SHP77 (cell line): Measurements from ENCODE around the gene C5.

Source experiments
- DNase-seq, 2 experiments: peaks; one replicate each; lab custom pipeline; 2025; lab: John Stamatoyannopoulos, UW

Gene C5

GRCh38 chr9:120941046-120941770 lies 108.9 kb downstream of the C5 start:
- no peak for DNase-seq

- no peak for DNase-seq
Observed at GRCh38 chr9:120940573-120940972, 109.5 kb downstream of the C5 start.

- no peak for DNase-seq
Observed at GRCh38 chr9:120938851-120939250, 111.2 kb downstream of the C5 start.

GRCh38 chr9:120937596-120937995 lies 112.5 kb downstream of the C5 start:
- DNase-seq = no peak

- no peak for DNase-seq
Observed at GRCh38 chr9:120937127-120937526, 112.9 kb downstream of the C5 start.

GRCh38 chr9:120936764-120937122 lies 113.3 kb downstream of the C5 start:
- no peak for DNase-seq

- DNase-seq = peak; percentile 77 to 91
Observed at GRCh38 chr9:120936011-120936763, 113.9 kb downstream of the C5 start.

- DNase-seq = peak; percentile 84 to 92
Observed at GRCh38 chr9:120935383-120935857, 114.7 kb downstream of the C5 start.

GRCh38 chr9:120934281-120934680 lies 115.8 kb downstream of the C5 start:
- DNase-seq = no peak

- DNase-seq = no peak
Observed at GRCh38 chr9:120933310-120934055, 116.6 kb downstream of the C5 start.

- no peak for DNase-seq
Observed at GRCh38 chr9:120932086-120932823, 117.8 kb downstream of the C5 start.

GRCh38 chr9:120931231-120932085 lies 118.6 kb downstream of the C5 start:
- no peak for DNase-seq

GRCh38 chr9:120929229-120929791 lies 120.8 kb downstream of the C5 start:
- DNase-seq = no peak

- peak; percentile 56 to 76 for DNase-seq
Observed at GRCh38 chr9:120928483-120929228, 121.4 kb downstream of the C5 start.

GRCh38 chr9:120928015-120928482 lies 122.0 kb downstream of the C5 start:
- peak in 1 of 2 experiments; percentile 37 for DNase-seq

GRCh38 chr9:120927269-120928014 lies 122.6 kb downstream of the C5 start:
- DNase-seq = no peak

- no peak for DNase-seq
Observed at GRCh38 chr9:120926397-120926928, 123.6 kb downstream of the C5 start, which contains the start of gene TRAF1. TSS of gene TRAF1 (minus strand) at chr9:120926796. CDS start at chr9:120926075, 721 bp downstream.

- no peak for DNase-seq
Observed at GRCh38 chr9:120925535-120926396, 124.3 kb downstream of the C5 start.
